Adrenal gland (tissue), 12 donors: Measurements from ENCODE around the gene PRPF31. TPM values are rescaled to one million over a fixed set of nuclear protein-coding genes. Genes with fewer than 3 reads are reported as not detected.

Experiments used
- DNase-seq, 7 donors: peaks; one replicate each; pipeline ENCODE4 v3.0.0-alpha.2; 2019 to 2020
- H3K27ac ChIP-seq, 5 donors: fragments of 200-600 bp; sonication (generic) in 4 of 5; 1 replicate in 3 of 5; 2 replicates in 2 of 5; pipeline versions ENCODE4 v1.5.1 to v1.8.0; 2016 to 2020; ENCODE audit warnings: mild to moderate bottlenecking in 1 of 5
- H3K27me3 ChIP-seq: fragments of 200-600 bp; 2 replicates; pipeline ENCODE4 v1.8.0; 2021
- H3K36me3 ChIP-seq, 2 donors: fragments of 200-600 bp; replicated peaks in 1 of 2; 1 replicate in 1 of 2; 2 replicates in 1 of 2; pipeline versions ENCODE4 v1.5.1 to v1.8.0; 2018 to 2022
- H3K4me1 ChIP-seq, 2 donors: fragments of 200-600 bp; replicated peaks in 1 of 2; 1 replicate in 1 of 2; 2 replicates in 1 of 2; pipeline versions ENCODE4 v1.5.1 to v1.8.0; 2018 to 2021
- H3K4me3 ChIP-seq, 4 donors: fragments of 200-600 bp; sonication (generic) in 3 of 4; one replicate each; pipeline ENCODE4 v1.5.1; 2016 to 2018
- H3K9me3 ChIP-seq, 3 donors: fragments of 200-600 bp; sonication (generic) in 1 of 3; replicated peaks in 1 of 3; 1 replicate in 2 of 3; 2 replicates in 1 of 3; pipeline versions ENCODE4 v1.5.1 to v1.8.0; 2016 to 2021
- POLR2A ChIP-seq, 2 donors: fragments of 450-650 bp; IDR thresholded peaks; one replicate each; pipeline ENCODE4 v1.6.1; 2017; ENCODE audit warnings: antibody characterized with exemption in 2 of 2, mild to moderate bottlenecking in 2 of 2, moderate library complexity in 1 of 2
- WGBS, 4 donors: extraction: QIAGEN DNeasy Blood & Tissue Kit in 2 of 4; methylation state at CpG; one replicate each; pipeline versions ENCODE4 v1.1.5 to v1.1.7; 2013 to 2017; 5-methylcytosine and 5-hydroxymethylcytosine counted together
- intact Hi-C, 2 donors: fragments of 100-400 bp; cut with DNase I; formaldehyde crosslinking; loops; one replicate each; pipeline versions ENCODE4 v1.14.1 to v1.15.0; 2022 to 2023
- polyA plus RNA-seq, 3 donors: library from polyadenylated mRNA; stranded (reverse); fragments of 200-250 nt in 2 of 3; fragments of 350-450 nt in 1 of 3; fragmentation: Illumina TruSeq in 1 of 3; extraction: RNeasy Lipid Tissue Mini Kit (QIAGEN cat#74804) in 1 of 3; gene quantifications; one replicate each; pipeline ENCODE4 v1.2.3, GENCODE V29; 2013 to 2014
- total RNA-seq, 9 donors: library from RNA; depleted of rRNA in 4 of 9; stranded (reverse); fragments of >200 nt in 4 of 9; fragments of 120-200 nt in 1 of 9; fragmentation: NEBNext Ultra II Directional in 1 of 9; extraction: Animal tissue kit (Norgen Biotek cat#: 25700) in 1 of 9; gene quantifications; one replicate each; pipeline versions ENCODE4 v1.1.0 to v1.2.4, GENCODE V29; 2013 to 2023
- TF ChIP-seq, protein P1 (sequence below), 6 experiments: fragments of 450-650 bp in 4 of 6; fragments of 200-600 bp in 2 of 6; sonication (generic) in 1 of 6; IDR thresholded peaks; 1 replicate in 5 of 6; 2 replicates in 1 of 6; pipeline versions ENCODE4 v1.5.1 to v1.8.0; 2016 to 2021; ENCODE audit warnings: antibody characterized with exemption in 6 of 6, mild to moderate bottlenecking in 2 of 6, moderate library complexity in 1 of 6
- donor health status: healthy with polysubstance abuse.
- donor health status: Bipolar disorder and iron deficiency.
- donor health status: DM: yes; HTN: yes; CAD: no.
- donor health status: DM: no; HTN: no; CAD: no.
- donor health status: DM: no; HTN: no; CAD: no.
- donor health status: DM: yes; HTN: yes; CAD: no.

The PRPF31 gene
- total and polyA plus RNA-seq, 12 donors, result 36.1 to 91.7 (median 54.4) TPM

DNA sequence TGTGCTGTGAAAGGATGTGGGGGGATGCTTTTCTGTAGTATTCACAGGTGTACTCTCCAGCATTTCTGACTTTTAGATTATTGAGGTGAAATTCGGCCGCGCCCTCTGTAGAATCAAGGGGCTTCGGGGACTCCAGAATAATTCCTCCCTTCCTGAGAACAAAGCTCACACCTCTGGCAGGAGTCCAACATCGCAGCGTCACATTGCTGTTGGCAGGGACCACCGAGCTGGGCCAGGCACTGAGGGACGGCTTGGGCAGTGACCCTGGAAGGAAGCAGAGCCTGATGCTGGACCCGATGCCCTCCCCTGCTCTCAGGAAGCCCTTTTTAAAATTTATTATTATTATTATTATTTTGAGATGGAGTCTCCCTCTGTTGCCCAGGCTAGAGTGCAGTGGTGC lies 40.7 kb upstream of the PRPF31 start:
- DNase-seq, result no peak
- H3K4me1 ChIP-seq, result no peaks in the 10 kb centered on the region
- no peaks in the 10 kb centered on the region for H3K36me3 ChIP-seq
- WGBS, 4 donors, result 68 to 78% (median 74%) methylated on average over 9 of the region's 9 CpGs
- intact Hi-C loops, result no loop called here
- H3K27ac ChIP-seq, result no peak overlapping the region
- no peaks in the 10 kb centered on the region for H3K9me3 ChIP-seq
- no peak for TF ChIP-seq POLR2A (IDR thresholded peaks at IDR 0.05)
- TF ChIP-seq, protein P1, sequence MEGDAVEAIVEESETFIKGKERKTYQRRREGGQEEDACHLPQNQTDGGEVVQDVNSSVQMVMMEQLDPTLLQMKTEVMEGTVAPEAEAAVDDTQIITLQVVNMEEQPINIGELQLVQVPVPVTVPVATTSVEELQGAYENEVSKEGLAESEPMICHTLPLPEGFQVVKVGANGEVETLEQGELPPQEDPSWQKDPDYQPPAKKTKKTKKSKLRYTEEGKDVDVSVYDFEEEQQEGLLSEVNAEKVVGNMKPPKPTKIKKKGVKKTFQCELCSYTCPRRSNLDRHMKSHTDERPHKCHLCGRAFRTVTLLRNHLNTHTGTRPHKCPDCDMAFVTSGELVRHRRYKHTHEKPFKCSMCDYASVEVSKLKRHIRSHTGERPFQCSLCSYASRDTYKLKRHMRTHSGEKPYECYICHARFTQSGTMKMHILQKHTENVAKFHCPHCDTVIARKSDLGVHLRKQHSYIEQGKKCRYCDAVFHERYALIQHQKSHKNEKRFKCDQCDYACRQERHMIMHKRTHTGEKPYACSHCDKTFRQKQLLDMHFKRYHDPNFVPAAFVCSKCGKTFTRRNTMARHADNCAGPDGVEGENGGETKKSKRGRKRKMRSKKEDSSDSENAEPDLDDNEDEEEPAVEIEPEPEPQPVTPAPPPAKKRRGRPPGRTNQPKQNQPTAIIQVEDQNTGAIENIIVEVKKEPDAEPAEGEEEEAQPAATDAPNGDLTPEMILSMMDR (IDR thresholded peaks at IDR 0.05), result no peak
- H3K4me3 ChIP-seq, result no peak overlapping the region
- H3K27me3 ChIP-seq, result no peaks in the 10 kb centered on the region

DNA sequence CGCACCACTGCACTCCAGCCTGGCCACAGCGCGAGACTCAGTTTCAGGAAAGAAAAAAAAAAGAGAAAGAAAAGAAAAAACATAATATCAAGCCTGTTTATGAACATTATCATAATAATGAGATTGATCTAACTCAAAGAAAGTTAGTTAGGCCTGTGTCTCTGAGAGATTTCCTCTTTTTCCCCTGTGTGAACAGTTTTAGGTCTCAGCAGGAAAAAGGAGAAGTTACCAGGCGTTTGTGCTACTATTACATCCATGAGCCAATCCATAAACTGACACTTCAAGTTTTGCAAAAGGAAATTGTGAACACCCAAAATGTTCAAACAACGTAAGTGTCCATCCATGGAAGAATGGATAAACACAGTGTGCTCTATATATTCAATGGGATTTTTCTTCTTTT lies 38.2 kb upstream of the PRPF31 start:
- intact Hi-C loops, result no loop called here
- Histone ChIP-seq H3K4me1 (no peaks in the 10 kb centered on the region), H3K27me3 (no peaks in the 10 kb centered on the region), H3K36me3 (no peaks in the 10 kb centered on the region), H3K4me3 (no peak overlapping the region), H3K9me3 (no peaks in the 10 kb centered on the region), H3K27ac (no peak overlapping the region)
- 67 to 75% (median 73%) methylated on average over 5 of the region's 5 CpGs for WGBS, 4 donors
- DNase-seq, result no peak
- TF ChIP-seq, protein P1 (IDR thresholded peaks at IDR 0.05), result no peak
- no peak for TF ChIP-seq POLR2A (IDR thresholded peaks at IDR 0.05)

DNA sequence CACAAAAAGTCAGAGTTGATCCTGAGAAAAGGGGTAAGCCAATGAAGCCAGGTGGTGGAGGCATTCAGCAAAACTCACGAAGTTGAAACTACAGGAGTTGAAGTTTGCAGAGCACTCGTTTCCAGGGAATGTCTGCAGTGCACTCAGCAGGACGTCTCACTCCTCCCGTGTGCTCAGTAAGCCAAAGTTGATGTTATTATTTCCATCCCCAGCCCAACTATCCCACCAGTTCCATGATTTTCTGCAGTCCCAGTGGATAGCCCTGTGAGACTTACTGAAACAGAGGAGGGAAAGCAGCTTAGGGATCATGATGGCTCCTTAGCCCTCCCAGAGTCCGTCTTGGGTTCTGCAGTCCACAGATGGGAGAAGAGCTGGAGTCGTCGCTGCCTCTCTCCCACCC lies 34.5 kb upstream of the PRPF31 start, which contains the start of gene TARM1:
Gene TARM1, minus strand, starts transcription at position 334 of the 400 bp plus-strand sequence. Its CDS starts 25 bp downstream, at position 309.
- Histone ChIP-seq H3K9me3 (no peaks in the 10 kb centered on the region), H3K36me3 (no peaks in the 10 kb centered on the region), H3K27me3 (no peaks in the 10 kb centered on the region), H3K4me1 (no peaks in the 10 kb centered on the region), H3K27ac (no peak within 1 kb of the TSS), H3K4me3 (no peak within 1 kb of the TSS)
- WGBS, 4 donors, result 73 to 83% (median 79%) methylated on average over 7 of the region's 7 CpGs
- TF ChIP-seq, protein P1 (IDR thresholded peaks at IDR 0.05), result no peak
- no peak for TF ChIP-seq POLR2A (IDR thresholded peaks at IDR 0.05)
- intact Hi-C loops, result no loop called here
- no peak for DNase-seq

DNA sequence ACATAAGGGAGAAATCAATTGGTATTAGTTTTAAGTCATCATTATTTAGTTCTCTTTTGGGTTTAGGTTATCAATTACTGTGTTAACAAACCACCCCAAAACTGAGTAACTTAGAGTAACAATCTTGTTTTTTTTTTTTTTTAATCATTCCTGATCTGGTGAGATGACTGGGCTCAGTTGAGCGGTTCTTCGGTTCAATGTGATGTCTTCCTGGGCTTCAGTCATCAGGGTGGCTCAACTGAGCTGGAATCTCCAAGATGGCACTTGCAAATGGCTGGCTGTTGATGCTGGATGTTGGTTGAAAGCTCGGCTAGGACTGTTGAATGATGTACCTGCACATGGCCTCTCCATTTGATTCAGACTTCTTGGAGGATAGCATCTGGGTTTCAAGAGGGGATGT lies 31.1 kb upstream of the PRPF31 start:
- Histone ChIP-seq H3K27me3 (no peaks in the 10 kb centered on the region), H3K4me1 (no peaks in the 10 kb centered on the region), H3K36me3 (no peaks in the 10 kb centered on the region), H3K27ac (no peak overlapping the region), H3K4me3 (no peak overlapping the region), H3K9me3 (no peaks in the 10 kb centered on the region)
- 67 to 88% (median 83%) methylated on average over 3 of the region's 3 CpGs for WGBS, 4 donors
- no peak for TF ChIP-seq POLR2A (IDR thresholded peaks at IDR 0.05)
- TF ChIP-seq, protein P1 (IDR thresholded peaks at IDR 0.05), result no peak
- DNase-seq, result no peak
- intact Hi-C loops, result no loop called here
